Glomerular visceral epithelial cell (primary cell): ENCODE measurements around the gene PARP3.
"Not testable (repeated sequence)": the region's sequence is repeated elsewhere in the genome, so short reads cannot be mapped to it uniquely, and the experiment has no call there.

Experiments used
- DNase-seq: peaks from one replicate; pipeline ENCODE4 v3.0.0-alpha.2; 2016; ENCODE audit errors: extremely low spot score

The PARP3 gene

GRCh38 chr3:51985063-51985462 lies 42.9 kb downstream of the PARP3 start:
- DNase-seq, result no peak

- no peak for DNase-seq
Observed at GRCh38 chr3:51986010-51986947, 44.1 kb downstream of the PARP3 start.

- DNase-seq, result no peak
Observed at GRCh38 chr3:51987568-51987967, 45.4 kb downstream of the PARP3 start.

- no peak for DNase-seq
Observed at GRCh38 chr3:51988286-51989146, 46.4 kb downstream of the PARP3 start.

GRCh38 chr3:51990501-51990971 lies 48.4 kb downstream of the PARP3 start:
- DNase-seq, result not testable (repeated sequence)

GRCh38 chr3:51992017-51992682 lies 50.0 kb downstream of the PARP3 start:
- no peak for DNase-seq

GRCh38 chr3:51993657-51994056 lies 51.5 kb downstream of the PARP3 start:
- not testable (repeated sequence) for DNase-seq

GRCh38 chr3:51994530-51994929 lies 52.4 kb downstream of the PARP3 start:
- no peak for DNase-seq

- DNase-seq, result peak; percentile 93
Observed at GRCh38 chr3:51995346-51996163, 53.4 kb downstream of the PARP3 start, which contains the start of gene RPL29. Gene RPL29, minus strand, starts transcription at chr3:51995895. Its CDS starts 434 bp downstream, at chr3:51995461.

- DNase-seq, result no peak
Observed at GRCh38 chr3:51997172-51997571, 55.0 kb downstream of the PARP3 start.

- DNase-seq, result peak; percentile 67
Observed at GRCh38 chr3:51997935-51998596, 55.9 kb downstream of the PARP3 start.
